H1 (cell line): ENCODE results near the gene WSCD1. TPM values are rescaled to one million over a fixed set of nuclear protein-coding genes. Genes with fewer than 3 reads are reported as not detected.
A peak's percentile ranks its signal among the peaks of the same experiment; 100 is the strongest.

Experiments used
- CTCF ChIA-PET: fragments of 300-600 bp; sonication (Branson Sonifier 250); formaldehyde crosslinking; loops from one replicate; lab custom pipeline; 2021; ENCODE audit not compliant: partially characterized antibody; lab: Charles Lee
- POLR2A ChIA-PET: fragments of 300-600 bp; sonication (Branson Sonifier 250); formaldehyde crosslinking; loops from one replicate; lab custom pipeline; 2021; ENCODE audit warnings: inconsistent platforms; ENCODE audit not compliant: partially characterized antibody; lab: Charles Lee
- DNase-seq, 2 experiments: peaks; one replicate each; pipeline versions ENCODE4 v3.0.0 to v3.0.0-alpha.2; 2010 to 2022; ENCODE audit warnings: low spot score in 2 of 2, low read depth in 1 of 2, mixed read lengths in 1 of 2
- FAIRE-seq: peaks from 2 replicates; lab custom pipeline; 2011; peaks lifted over from hg19 to GRCh38; lab: Jason Lieb, UNC
- H2AFZ ChIP-seq: 2 replicates; pipeline ENCODE4 v1.8.1; 2012; ENCODE audit warnings: low read length, inconsistent platforms
- H2AK5ac ChIP-seq: 2 replicates; pipeline ENCODE4 v1.6.1; 2013; ENCODE audit warnings: low read depth, low read length
- H2BK120ac ChIP-seq: replicated peaks from 2 replicates; pipeline ENCODE3; 2013; ENCODE audit warnings: low read depth, low read length, inconsistent platforms
- H2BK12ac ChIP-seq: 2 replicates; pipeline ENCODE4 v1.6.1; 2013; ENCODE audit warnings: low read depth, low read length
- H2BK15ac ChIP-seq: 2 replicates; pipeline ENCODE4 v1.6.1; 2013; ENCODE audit warnings: low read length
- H2BK20ac ChIP-seq: 2 replicates; pipeline ENCODE4 v1.6.1; 2013; ENCODE audit warnings: low read length
- H2BK5ac ChIP-seq: 2 replicates; pipeline ENCODE4 v1.6.1; 2013; ENCODE audit warnings: low read depth, low read length
- H3K14ac ChIP-seq: 2 replicates; pipeline ENCODE4 v1.6.1; 2013; ENCODE audit warnings: inconsistent platforms; ENCODE audit not compliant: insufficient read length
- H3K18ac ChIP-seq: 2 replicates; pipeline ENCODE4 v1.6.1; 2013; ENCODE audit warnings: low read length; ENCODE audit errors: extremely low read depth
- H3K23ac ChIP-seq: 2 replicates; pipeline ENCODE4 v1.6.1; 2013; ENCODE audit warnings: inconsistent platforms; ENCODE audit not compliant: insufficient read length
- H3K23me2 ChIP-seq: 2 replicates; pipeline ENCODE4 v1.6.1; 2013; ENCODE audit warnings: low read depth, low read length
- H3K27ac ChIP-seq: 2 replicates; pipeline ENCODE4 v1.6.1; 2011; ENCODE audit warnings: low read depth, low read length, inconsistent platforms
- H3K27me3 ChIP-seq, 4 experiments: replicated peaks in 1 of 4; 1 replicate in 1 of 4; 2 replicates in 3 of 4; pipeline versions ENCODE4 v1.6.1 to v1.8.1; 2011 to 2013; ENCODE audit warnings: low read length in 3 of 4, mild to moderate bottlenecking in 3 of 4, inconsistent platforms in 2 of 4, mixed read lengths in 2 of 4, moderate library complexity in 1 of 4; ENCODE audit not compliant: control insufficient read depth in 3 of 4, insufficient read depth in 3 of 4; ENCODE audit errors: extremely low read depth in 1 of 4
- H3K36me3 ChIP-seq, 4 experiments: 2 replicates each; pipeline versions ENCODE4 v1.6.1 to v1.8.1; 2011 to 2013; ENCODE audit warnings: mild to moderate bottlenecking in 4 of 4, low read length in 3 of 4, moderate library complexity in 2 of 4, control low read depth in 1 of 4, inconsistent platforms in 1 of 4; ENCODE audit not compliant: insufficient read depth in 4 of 4, control insufficient read depth in 2 of 4
- H3K4ac ChIP-seq: replicated peaks from 2 replicates; pipeline ENCODE3; 2013; ENCODE audit warnings: low read length, low read depth, mixed read lengths, inconsistent platforms; ENCODE audit not compliant: insufficient read length
- H3K4me1 ChIP-seq, 4 experiments: replicated peaks in 1 of 4; 1 replicate in 1 of 4; 2 replicates in 3 of 4; pipeline versions ENCODE4 v1.6.1 to v1.8.1; 2011 to 2013; ENCODE audit warnings: low read length in 3 of 4, inconsistent platforms in 2 of 4, mixed read lengths in 1 of 4; ENCODE audit not compliant: insufficient read depth in 4 of 4, control insufficient read depth in 3 of 4
- H3K4me2 ChIP-seq, 2 experiments: 2 replicates each; pipeline versions ENCODE4 v1.6.1 to v1.8.1; 2011 to 2013; ENCODE audit warnings: low read depth in 2 of 2, low read length in 2 of 2, control low read depth in 1 of 2, inconsistent platforms in 1 of 2, mild to moderate bottlenecking in 1 of 2; ENCODE audit not compliant: insufficient read depth in 1 of 2
- H3K4me3 ChIP-seq, 4 experiments: fragments of 200-600, 300-600 bp in 1 of 4; sonication (generic), shearing (Covaris generic), sonication (Bioruptor Twin) in 1 of 4; 2 replicates each; pipeline versions ENCODE4 v1.5.1 to v1.8.1; 2011 to 2016; ENCODE audit warnings: low read length in 4 of 4, low read depth in 3 of 4, control low read depth in 2 of 4, inconsistent platforms in 2 of 4, mild to moderate bottlenecking in 2 of 4, mixed read lengths in 1 of 4, moderate library complexity in 1 of 4; ENCODE audit not compliant: insufficient read depth in 2 of 4; ENCODE audit errors: extremely low read depth in 1 of 4
- H3K56ac ChIP-seq: replicated peaks from 2 replicates; pipeline ENCODE3; 2013; ENCODE audit warnings: low read depth, mild to moderate bottlenecking, mixed read lengths, low read length, inconsistent platforms; ENCODE audit not compliant: insufficient read length
- H3K79me1 ChIP-seq: 2 replicates; pipeline ENCODE4 v1.6.1; 2013; ENCODE audit warnings: low read depth, low read length, control low read depth
- H3K79me2 ChIP-seq, 2 experiments: 2 replicates each; pipeline versions ENCODE4 v1.6.1 to v1.8.1; 2012 to 2013; ENCODE audit warnings: low read length in 2 of 2, mild to moderate bottlenecking in 2 of 2, inconsistent platforms in 1 of 2; ENCODE audit not compliant: insufficient read depth in 2 of 2, control insufficient read depth in 1 of 2
- H3K9ac ChIP-seq, 4 experiments: replicated peaks in 1 of 4; 1 replicate in 1 of 4; 2 replicates in 3 of 4; pipeline versions ENCODE4 v1.6.1 to v1.8.1; 2011 to 2013; ENCODE audit warnings: low read depth in 3 of 4, low read length in 3 of 4, control low read depth in 2 of 4, mild to moderate bottlenecking in 2 of 4, moderate library complexity in 2 of 4, inconsistent platforms in 1 of 4; ENCODE audit errors: extremely low read depth in 1 of 4
- H3K9me3 ChIP-seq, 2 experiments: 2 replicates each; pipeline versions ENCODE4 v1.6.1 to v1.8.1; 2012 to 2013; ENCODE audit warnings: mild to moderate bottlenecking in 2 of 2, moderate library complexity in 2 of 2, control low read depth in 1 of 2, inconsistent platforms in 1 of 2, low read depth in 1 of 2, low read length in 1 of 2, mixed read lengths in 1 of 2; ENCODE audit not compliant: insufficient read depth in 2 of 2
- H4K20me1 ChIP-seq, 2 experiments: replicated peaks in 1 of 2; 2 replicates each; pipeline versions ENCODE3 to v1.8.1; 2011 to 2013; ENCODE audit warnings: inconsistent platforms in 2 of 2, low read length in 2 of 2, mild to moderate bottlenecking in 1 of 2; ENCODE audit not compliant: insufficient read depth in 2 of 2, control insufficient read depth in 1 of 2
- H4K5ac ChIP-seq: 2 replicates; pipeline ENCODE4 v1.6.1; 2013; ENCODE audit warnings: low read length, low read depth, mixed read lengths, inconsistent platforms; ENCODE audit not compliant: insufficient read length
- H4K8ac ChIP-seq: 2 replicates; pipeline ENCODE4 v1.8.0; 2013; ENCODE audit warnings: mild to moderate bottlenecking, moderate library complexity, low read length, inconsistent platforms; ENCODE audit not compliant: insufficient read depth; ENCODE audit errors: extremely low read depth
- H4K91ac ChIP-seq: replicated peaks from 2 replicates; pipeline ENCODE3; 2013; ENCODE audit warnings: low read length, mixed read lengths, inconsistent platforms; ENCODE audit not compliant: insufficient read length
- CHD2 ChIP-seq: IDR thresholded peaks from 2 replicates; pipeline ENCODE4 v1.6.1; 2012; ENCODE audit warnings: low read length, improper control_type of control experiment
- EZH2 ChIP-seq: fragments of 200-600 bp; sonication (generic); IDR thresholded peaks from 2 replicates; pipeline ENCODE4 v1.7.1; 2012; ENCODE audit warnings: low read depth, mild to moderate bottlenecking, moderate library complexity, low read length, inconsistent platforms; ENCODE audit not compliant: severe bottlenecking
- FOSL1 ChIP-seq: IDR thresholded peaks from 2 replicates; pipeline ENCODE4 v1.6.1; 2011; ENCODE audit warnings: mild to moderate bottlenecking, low read depth, low read length, moderate library complexity; ENCODE audit not compliant: insufficient read depth
- JUN ChIP-seq: IDR thresholded peaks from 2 replicates; pipeline ENCODE4 v1.6.1; 2011; ENCODE audit warnings: low read depth, mild to moderate bottlenecking, improper control_type of control experiment, low read length
- KDM1A ChIP-seq: fragments of 200-600, 300-600 bp; sonication (generic); IDR thresholded peaks from 2 replicates; pipeline ENCODE4 v1.7.1; 2016; ENCODE audit warnings: mild to moderate bottlenecking, low read length, borderline replicate concordance
- NRF1 ChIP-seq: IDR thresholded peaks from 2 replicates; pipeline ENCODE4 v1.6.1; 2011; ENCODE audit warnings: mild to moderate bottlenecking, low read depth, low read length, improper control_type of control experiment
- POLR2A ChIP-seq, 2 experiments: IDR thresholded peaks; 1 replicate in 1 of 2; 2 replicates in 1 of 2; pipeline ENCODE4 v1.6.1; 2011; ENCODE audit warnings: low read depth in 2 of 2, low read length in 2 of 2, mild to moderate bottlenecking in 2 of 2; ENCODE audit errors: control extremely low read depth in 1 of 2
- POU5F1 ChIP-seq: IDR thresholded peaks from 2 replicates; pipeline ENCODE4 v1.6.1; 2011; ENCODE audit warnings: low read depth, mild to moderate bottlenecking, low read length, moderate library complexity
- RAD21 ChIP-seq, 2 experiments: IDR thresholded peaks in 1 of 2; conservative IDR thresholded peaks in 1 of 2; 2 replicates each; pipeline ENCODE4 v1.6.1; 2011; ENCODE audit warnings: low read depth in 2 of 2, low read length in 2 of 2, improper control_type of control experiment in 1 of 2, inconsistent platforms in 1 of 2, mild to moderate bottlenecking in 1 of 2, moderate library complexity in 1 of 2
- RFX5 ChIP-seq: IDR thresholded peaks from 2 replicates; pipeline ENCODE4 v1.6.1; 2011; ENCODE audit warnings: low read depth, low read length, improper control_type of control experiment, borderline replicate concordance
- TAF7 ChIP-seq: optimal IDR thresholded peaks from 2 replicates; pipeline ENCODE3; 2011; ENCODE audit warnings: low read depth, mild to moderate bottlenecking, inconsistent platforms, low read length, moderate library complexity, borderline replicate concordance
- WGBS, 2 experiments: shearing (Covaris generic) in 1 of 2; methylation state at CpG; one replicate each; pipeline versions ENCODE4 v1.1.6 to v1.1.7; 2013 to 2015; ENCODE audit warnings: low lambda C conversion rate in 2 of 2, mixed read lengths in 2 of 2, inconsistent platforms in 1 of 2, low coverage in 1 of 2, missing lambda C conversion rate in 1 of 2; ENCODE audit not compliant: insufficient replicate concordance in 2 of 2, insufficient coverage in 1 of 2, insufficient read length in 1 of 2; ENCODE audit errors: extremely low coverage in 1 of 2, missing lambda C conversion rate in 1 of 2; 5-methylcytosine and 5-hydroxymethylcytosine counted together
- polyA plus RNA-seq, 7 experiments: library from polyadenylated mRNA; depleted of rRNA in 3 of 7; stranded (reverse) in 5 of 7; unstranded in 2 of 7; fragments of >200 nt in 5 of 7; fragments of 200-250 nt in 2 of 7; gene quantifications; 1 replicate in 5 of 7; 2 replicates in 1 of 7; 4 replicates in 1 of 7; pipeline versions ENCODE4 v1.2.1 to v1.2.3, GENCODE V29; 2011 to 2013; ENCODE audit warnings: missing spikeins in 2 of 7, mixed read lengths in 2 of 7
- total RNA-seq: library from RNA; stranded (reverse); fragmentation: NEBNext Ultra II Directional; extraction: Animal tissue kit (Norgen Biotek cat#: 25700); gene quantifications from 2 replicates; pipeline ENCODE4 v1.2.1, GENCODE V29; 2021
- TF ChIP-seq, protein P1 (sequence below): IDR thresholded peaks from 2 replicates; pipeline ENCODE4 v1.6.1; 2011; ENCODE audit warnings: low read depth, mild to moderate bottlenecking, low read length; ENCODE audit not compliant: insufficient read depth

WSCD1 gene
- total and polyA plus RNA-seq, 2 of the 8 experiments (the other 6 are each of a cell fraction or from before 2014, with no cell fraction given) = 21.9 to 39.0 TPM

DNA sequence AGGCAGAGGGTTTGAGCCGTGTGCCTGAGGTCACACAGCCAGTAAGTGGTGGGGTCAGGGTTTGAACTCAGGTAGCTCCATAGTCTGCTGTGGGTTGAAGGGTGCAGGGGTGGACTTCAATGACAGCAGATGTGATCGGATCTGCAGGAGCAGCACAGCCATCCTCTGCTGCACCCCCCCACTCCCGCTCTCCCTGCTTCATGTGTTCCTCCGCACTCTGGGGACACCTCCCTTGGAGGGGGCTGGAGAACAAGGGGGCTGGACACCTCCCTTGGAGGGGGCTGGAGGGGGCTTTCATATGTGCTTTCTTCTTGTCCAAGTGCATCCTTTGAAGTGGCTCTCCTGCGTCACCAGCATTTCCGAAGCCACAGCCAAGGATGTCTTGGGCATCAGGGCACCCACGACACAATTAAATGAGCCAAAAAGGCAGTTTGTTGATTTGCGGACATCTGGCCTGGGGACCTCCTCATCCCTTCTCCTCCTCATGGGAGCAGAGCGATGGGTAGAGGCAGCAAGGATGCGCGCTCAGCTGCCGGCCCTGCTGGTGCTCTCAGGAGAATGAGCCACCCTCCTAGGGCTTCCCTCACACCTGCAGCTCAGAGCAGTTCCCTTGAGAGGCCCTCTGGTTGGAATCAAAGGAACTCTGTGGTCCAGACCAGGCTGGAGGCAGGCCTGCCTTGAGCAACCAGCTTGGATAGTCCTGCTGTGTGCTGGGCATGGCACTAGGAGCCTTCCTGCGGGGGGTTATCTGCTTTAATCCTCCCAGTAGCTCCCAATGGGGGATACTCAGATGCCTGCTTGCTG is 26.2 kb downstream of the WSCD1 start:
- DNase-seq = no peak
- TF ChIP-seq POU5F1 (no peak), FOSL1 (no peak), RFX5 (no peak), RAD21 (IDR thresholded peaks at IDR 0.05 in 1 of 2, conservative IDR thresholded peaks at IDR 0.05 in 1 of 2; ENCODE audit: low read depth in 2 of 2, low read length in 2 of 2) (no peak), NRF1 (no peak), KDM1A (no peak), POLR2A (IDR thresholded peaks at IDR 0.05; ENCODE audit: control extremely low read depth in 1 of 2, low read depth in 2 of 2, low read length in 2 of 2) (no peak), TAF7 (no peak), EZH2 (no peak), JUN (no peak), CHD2 (no peak)
- TF ChIP-seq, protein P1, sequence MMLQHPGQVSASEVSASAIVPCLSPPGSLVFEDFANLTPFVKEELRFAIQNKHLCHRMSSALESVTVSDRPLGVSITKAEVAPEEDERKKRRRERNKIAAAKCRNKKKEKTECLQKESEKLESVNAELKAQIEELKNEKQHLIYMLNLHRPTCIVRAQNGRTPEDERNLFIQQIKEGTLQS = no peak

More for the DNA sequence above, 26.2 kb downstream of the WSCD1 start:
- POLR2A ChIA-PET = no interaction called here
- Histone ChIP-seq H4K20me1 (no peaks in the 10 kb centered on the region), H3K18ac (no peak overlapping the region), H3K36me3 (peaks cover 0 to 12% (median 4%) of the 10 kb centered on the region in 4 experiments; a peak in 6 of 8 replicates), H3K79me2 (no peaks in the 10 kb centered on the region), H3K23ac (no peak overlapping the region), H3K79me1 (no peaks in the 10 kb centered on the region), H4K5ac (no peak overlapping the region), H3K27me3 (no peaks in the 10 kb centered on the region), H3K56ac (no peak overlapping the region), H2BK120ac (no peak overlapping the region), H2BK12ac (no peak overlapping the region), H4K8ac (no peak overlapping the region; the same call in 1 of the 2 replicates), H3K9ac (no peak overlapping the region), H2AK5ac (no peak overlapping the region), H2BK5ac (0 out of 2 replicates have a peak overlapping the region, but pooled peaks have one; percentile 66), H2BK20ac (no peak overlapping the region), H2BK15ac (no peak overlapping the region), H3K4ac (no peak overlapping the region), H3K23me2 (no peaks in the 10 kb centered on the region; the same call in 1 of the 2 replicates), H3K27ac (no peak overlapping the region), H3K4me3 (no peak overlapping the region), H3K9me3 (no peaks in the 10 kb centered on the region), H3K4me2 (no peak overlapping the region), H3K4me1 (peaks cover 0 to 15% (median 11%) of the 10 kb centered on the region in 4 experiments), H2AFZ (no peak overlapping the region), H3K14ac (no peak overlapping the region), H4K91ac (no peak overlapping the region)
- FAIRE-seq = no peak
- 87% methylated on average over 13 of the region's 13 CpGs; no CpG with 5 or more reads in 1 of the 2 experiments for WGBS, 2 experiments
- CTCF ChIA-PET = no interaction called here
